DMS114 treated with DMSO at 0.1 percent for 48 hours (cell line): ENCODE measurements around the gene ANKHD1.

Experiments
- DNase-seq: peaks from one replicate; lab custom pipeline; 2025; ENCODE audit not compliant: unreplicated experiment; lab: John Stamatoyannopoulos, UW

The ANKHD1 gene

GRCh38 chr5:140401362-140402257 is at the start of gene ANKHD1:
TSS of gene ANKHD1 (plus strand) at chr5:140401833. CDS start at chr5:140401968, 135 bp downstream.
- DNase-seq, result peak; percentile 99

- DNase-seq, result no peak
Observed at GRCh38 chr5:140355546-140355945, 46.1 kb upstream of the ANKHD1 start.

- DNase-seq, result no peak
Observed at GRCh38 chr5:140356853-140357725, 44.5 kb upstream of the ANKHD1 start.

DNA sequence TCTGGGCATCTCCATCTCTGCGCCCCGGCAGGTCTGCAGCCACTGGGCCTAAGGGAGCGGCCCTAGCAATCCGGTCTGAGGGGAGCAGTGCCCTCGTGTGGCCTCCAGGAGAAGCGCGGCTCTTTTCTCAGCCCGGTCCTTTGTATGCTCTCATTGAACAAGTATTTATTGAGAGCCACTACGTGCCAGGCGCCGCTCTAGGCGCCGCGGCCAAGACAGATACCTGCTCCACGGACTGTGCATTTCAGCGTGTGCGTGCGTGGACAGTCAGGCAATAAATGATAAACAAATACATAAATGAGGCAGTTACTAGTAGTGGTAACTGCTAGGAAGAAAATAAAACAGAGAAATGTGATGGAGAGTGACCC is 43.9 kb upstream of the ANKHD1 start:
- DNase-seq, result peak; percentile 87

DNA sequence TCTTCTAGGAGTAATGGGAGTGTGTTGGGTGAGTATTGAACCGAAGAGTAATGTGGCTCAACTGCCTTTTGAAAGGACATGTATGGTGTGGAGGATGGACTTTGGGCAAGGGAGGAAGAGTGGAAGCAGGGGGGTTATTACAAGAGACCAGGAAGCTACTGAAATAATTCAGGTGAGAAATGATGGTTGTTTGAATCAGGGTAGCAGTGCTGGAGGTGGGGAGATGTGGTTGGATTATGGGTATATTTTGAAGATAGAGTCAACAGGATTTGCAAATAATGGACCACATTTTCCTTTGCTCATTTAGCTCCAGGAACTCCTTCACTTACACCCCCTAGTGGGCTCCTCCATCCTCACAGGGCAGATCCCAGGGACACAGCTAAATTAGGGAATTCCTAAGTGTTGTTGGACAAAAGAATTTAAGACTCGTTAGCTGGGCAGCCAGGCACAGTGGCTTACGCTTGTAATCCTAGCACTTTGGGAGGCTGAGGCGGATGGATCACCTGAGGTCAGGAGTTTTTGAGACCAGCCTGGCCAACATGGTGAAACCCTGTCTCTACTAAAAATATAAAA is 42.8 kb upstream of the ANKHD1 start:
- peak; percentile 53 for DNase-seq

GRCh38 chr5:140360101-140360500 is 41.5 kb upstream of the ANKHD1 start, which contains the start of gene SLC4A9:
TSS of gene SLC4A9 (plus strand) at chr5:140360194. CDS start at chr5:140360237, 43 bp downstream.
- DNase-seq, result no peak

GRCh38 chr5:140360681-140361479 is 40.8 kb upstream of the ANKHD1 start:
- DNase-seq, result no peak

DNA sequence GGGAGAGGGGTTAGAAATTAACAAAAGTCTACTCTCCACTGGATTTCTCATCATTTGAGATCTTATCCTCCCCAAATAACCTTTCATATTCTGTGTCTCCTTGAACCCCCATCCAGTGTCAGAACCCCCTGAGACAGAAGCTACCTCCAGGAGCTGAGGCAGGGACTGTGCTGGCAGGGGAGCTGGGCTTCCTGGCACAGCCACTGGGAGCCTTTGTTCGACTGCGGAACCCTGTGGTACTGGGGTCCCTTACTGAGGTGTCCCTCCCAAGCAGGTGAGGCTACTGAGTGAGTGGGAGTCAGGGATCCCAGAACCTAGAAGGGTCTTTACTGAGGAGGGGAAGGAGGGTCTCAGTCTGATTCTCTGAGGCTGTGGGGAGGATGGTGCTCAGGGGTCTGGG is 39.7 kb upstream of the ANKHD1 start:
- DNase-seq, result no peak

DNA sequence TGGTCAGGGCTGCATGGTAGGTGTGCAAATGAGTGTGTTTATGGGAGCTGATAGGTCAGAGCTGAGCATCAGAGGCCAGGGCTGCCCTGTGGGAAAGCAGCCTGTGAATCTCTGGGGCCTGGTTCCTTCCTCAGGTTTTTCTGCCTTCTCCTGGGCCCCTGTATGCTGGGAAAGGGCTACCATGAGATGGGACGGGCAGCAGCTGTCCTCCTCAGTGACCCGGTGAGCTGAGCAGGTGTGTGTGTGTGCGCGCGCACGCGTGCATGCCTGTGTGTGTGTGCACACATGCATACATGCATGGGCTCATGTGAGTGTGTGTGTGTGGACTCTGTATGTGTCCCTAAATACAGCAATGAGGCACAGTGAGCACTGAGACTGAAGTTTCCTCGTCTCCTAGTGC is 39.3 kb upstream of the ANKHD1 start:
- no peak for DNase-seq

- DNase-seq, result no peak
Observed at GRCh38 chr5:140362875-140363630, 38.6 kb upstream of the ANKHD1 start.

- DNase-seq, result no peak
Observed at GRCh38 chr5:140363631-140364471, 37.8 kb upstream of the ANKHD1 start.

DNA sequence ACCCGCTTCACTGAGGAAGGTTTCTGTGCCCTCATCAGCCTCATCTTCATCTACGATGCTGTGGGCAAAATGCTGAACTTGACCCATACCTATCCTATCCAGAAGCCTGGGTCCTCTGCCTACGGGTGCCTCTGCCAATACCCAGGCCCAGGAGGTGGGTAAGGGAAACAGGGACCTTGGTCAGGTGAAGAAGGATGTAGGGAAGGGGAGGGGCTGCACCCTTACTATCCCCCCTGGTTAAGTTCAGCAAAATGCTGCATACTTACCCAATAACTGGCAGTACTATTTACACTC is 37.2 kb upstream of the ANKHD1 start:
- DNase-seq, result no peak

- DNase-seq, result no peak
Observed at GRCh38 chr5:140365282-140365681, 36.4 kb upstream of the ANKHD1 start.

GRCh38 chr5:140365941-140366340 is 35.7 kb upstream of the ANKHD1 start:
- no peak for DNase-seq

DNA sequence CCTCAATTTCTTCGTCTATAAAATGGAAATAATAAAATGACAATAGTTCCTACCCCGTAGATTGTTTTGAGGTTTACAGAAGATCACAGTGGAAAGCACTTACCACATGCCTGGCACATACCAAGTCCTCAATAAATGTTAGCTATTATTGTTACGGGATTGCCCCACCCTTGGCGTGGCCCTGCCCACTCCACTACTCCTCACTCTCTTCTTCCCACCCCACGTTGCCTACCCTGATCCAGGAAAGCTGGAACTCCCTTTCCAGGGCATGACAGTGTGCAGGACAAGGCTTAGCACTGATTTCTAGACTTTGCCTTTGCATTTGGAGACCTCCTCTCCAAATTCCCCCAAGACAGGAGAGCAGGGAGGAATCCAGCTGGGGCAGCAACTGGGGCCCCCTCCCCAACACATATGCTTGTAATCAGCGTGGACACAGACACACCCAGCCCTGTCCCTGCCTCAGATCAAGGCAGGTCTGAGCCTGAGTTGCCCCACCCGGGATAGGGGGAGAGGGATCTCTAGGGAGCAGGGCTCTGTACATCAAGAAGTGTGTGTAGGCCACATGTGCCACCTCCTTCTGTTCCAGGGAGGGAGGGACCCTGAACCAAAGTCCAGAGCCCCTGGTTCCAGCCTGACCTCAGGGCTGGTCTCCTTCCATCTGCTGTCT is 34.9 kb upstream of the ANKHD1 start:
- DNase-seq, result no peak

DNA sequence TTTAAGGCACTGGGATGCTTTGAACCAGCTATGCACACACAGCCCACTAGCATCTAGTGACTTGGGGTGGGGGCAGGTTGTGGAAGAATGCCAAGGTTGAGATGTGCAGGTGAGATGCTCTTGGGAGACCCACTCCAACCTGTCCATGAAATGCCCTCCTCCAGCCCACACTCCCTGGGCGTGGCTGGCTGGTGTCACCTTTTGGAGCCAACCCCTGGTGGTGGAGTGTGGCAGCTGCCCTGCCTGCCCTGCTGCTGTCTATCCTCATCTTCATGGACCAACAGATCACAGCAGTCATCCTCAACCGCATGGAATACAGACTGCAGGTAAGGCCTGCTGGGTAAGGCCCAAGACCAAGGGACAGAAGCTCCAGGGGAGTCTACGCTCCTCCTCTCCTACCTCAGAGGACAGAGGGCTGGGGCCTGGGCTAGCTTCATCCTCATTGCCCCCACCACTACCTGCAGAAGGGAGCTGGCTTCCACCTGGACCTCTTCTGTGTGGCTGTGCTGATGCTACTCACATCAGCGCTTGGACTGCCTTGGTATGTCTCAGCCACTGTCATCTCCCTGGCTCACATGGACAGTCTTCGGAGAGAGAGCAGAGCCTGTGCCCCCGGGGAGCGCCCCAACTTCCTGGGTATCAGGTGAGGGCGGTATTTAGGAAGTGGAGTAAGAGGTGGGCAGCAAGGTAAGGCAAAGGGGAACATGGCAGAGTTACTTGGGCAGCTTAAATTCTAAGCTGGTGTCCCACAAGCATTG is 34.2 kb upstream of the ANKHD1 start:
- no peak for DNase-seq

- DNase-seq, result no peak
Observed at GRCh38 chr5:140371356-140372151, 30.1 kb upstream of the ANKHD1 start.
